Endodermal cell (in vitro differentiated cells): ENCODE measurements around the gene PHLDA1. TPM values are rescaled to one million over a fixed set of nuclear protein-coding genes. Genes with fewer than 3 reads are reported as not detected.

ENCODE experiments used
- DNase-seq: peaks from one replicate; pipeline ENCODE4 v3.0.0-alpha.2; 2017
- H3K27ac ChIP-seq: 2 replicates; pipeline ENCODE4 v1.5.1; 2013; ENCODE audit warnings: mild to moderate bottlenecking, low read depth, low read length, moderate library complexity
- H3K27me3 ChIP-seq: 2 replicates; pipeline ENCODE4 v1.6.1; 2013; ENCODE audit warnings: mild to moderate bottlenecking, low read length, moderate library complexity; ENCODE audit not compliant: insufficient read depth, control insufficient read depth, poor library complexity, severe bottlenecking
- H3K36me3 ChIP-seq: 2 replicates; pipeline ENCODE4 v1.7.0; 2013; ENCODE audit warnings: mild to moderate bottlenecking, low read length, moderate library complexity; ENCODE audit not compliant: control insufficient read depth, insufficient read depth
- H3K4me1 ChIP-seq: one replicate; pipeline ENCODE4 v1.7.0; 2013; ENCODE audit warnings: low read length; ENCODE audit not compliant: control insufficient read depth, insufficient read depth
- H3K4me3 ChIP-seq: 2 replicates; pipeline ENCODE4 v1.5.1; 2013; ENCODE audit warnings: mild to moderate bottlenecking, low read length, moderate library complexity
- H3K9ac ChIP-seq: 2 replicates; pipeline ENCODE4 v1.6.1; 2013; ENCODE audit warnings: mild to moderate bottlenecking, low read length, moderate library complexity; ENCODE audit not compliant: poor library complexity, severe bottlenecking; ENCODE audit errors: extremely low read depth
- H3K9me3 ChIP-seq: 2 replicates; pipeline ENCODE4 v1.6.1; 2013; ENCODE audit warnings: mild to moderate bottlenecking, low read length, moderate library complexity; ENCODE audit not compliant: control insufficient read depth
- H3K27ac Mint-ChIP-seq: 2 replicates; pipeline ENCODE4 v1.8.0; 2020; ENCODE audit warnings: mixed read lengths
- H3K27me3 Mint-ChIP-seq: 2 replicates; pipeline ENCODE4 v1.8.0; 2021; ENCODE audit warnings: mild to moderate bottlenecking, mixed read lengths; ENCODE audit not compliant: insufficient read depth
- H3K36me3 Mint-ChIP-seq: 2 replicates; pipeline ENCODE4 v1.8.0; 2020; ENCODE audit warnings: low read depth, mixed read lengths
- H3K4me1 Mint-ChIP-seq: 2 replicates; pipeline ENCODE4 v1.8.0; 2020; ENCODE audit warnings: mixed read lengths
- H3K4me3 Mint-ChIP-seq: 2 replicates; pipeline ENCODE4 v1.8.0; 2020; ENCODE audit warnings: mild to moderate bottlenecking, moderate library complexity, mixed read lengths
- H3K9me3 Mint-ChIP-seq: 2 replicates; pipeline ENCODE4 v1.8.0; 2020; ENCODE audit warnings: mild to moderate bottlenecking, mixed read lengths
- WGBS, 2 experiments: methylation state at CpG; one replicate each; pipeline versions ENCODE4 v1.1.5 to v1.1.7; 2013; ENCODE audit warnings: missing lambda C conversion rate in 2 of 2, mixed read lengths in 1 of 2; ENCODE audit not compliant: insufficient coverage in 1 of 2, insufficient read length in 1 of 2; 5-methylcytosine and 5-hydroxymethylcytosine counted together
- total RNA-seq, 2 donors: library from RNA; stranded (reverse); fragmentation: NEBNext Ultra II Directional in 1 of 2; extraction: Animal tissue kit (Norgen Biotek cat#: 25700) in 1 of 2; gene quantifications; 2 replicates in 1 of 2; 3 replicates in 1 of 2; pipeline ENCODE4 v1.2.1, GENCODE V29; 2021
- TF ChIP-seq, protein P1 (sequence below): fragments of 200-600 bp; sonication (generic); conservative IDR thresholded peaks from 2 replicates; pipeline ENCODE4 v1.5.0; 2021; ENCODE audit warnings: antibody characterized with exemption, mild to moderate bottlenecking

PHLDA1 gene
- total RNA-seq, 2 donors from 2014 or later: 3.7 to 16.2 TPM

DNA sequence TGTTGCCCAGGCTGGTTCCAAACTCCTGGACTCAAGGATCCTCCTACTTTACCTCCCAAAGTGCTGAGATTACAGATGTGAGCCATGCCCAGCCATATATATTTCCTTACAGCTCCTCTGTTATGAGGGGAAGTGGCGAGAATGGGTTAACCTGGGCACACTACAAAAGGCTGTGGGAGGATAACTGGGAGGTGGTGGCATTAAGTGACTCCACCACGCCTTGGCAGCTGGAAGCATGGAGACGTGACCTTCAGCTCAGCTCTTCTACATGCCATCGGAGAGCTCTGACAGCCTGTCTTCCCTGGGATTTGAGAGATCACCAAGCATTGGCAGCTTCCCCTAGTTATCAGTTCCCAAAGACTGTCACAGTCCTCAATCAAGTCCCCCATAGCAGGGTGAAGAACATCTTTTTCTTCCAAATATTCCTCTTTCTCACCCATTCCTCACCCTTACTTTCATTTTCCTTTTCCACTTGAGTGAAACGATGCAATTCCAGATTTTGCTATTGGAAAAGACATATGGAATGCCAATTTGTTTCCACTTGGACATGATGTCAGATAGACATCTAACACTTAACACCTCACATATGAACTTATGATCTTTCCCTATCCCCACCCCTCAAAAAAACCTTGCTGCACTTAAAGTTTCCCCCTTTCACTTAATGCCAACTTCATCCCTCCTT, 48.5 kb downstream of the PHLDA1 start:
- Mint-ChIP-seq H3K4me1 (peaks cover 15% of the 10 kb centered on the region), H3K36me3 (no peaks in the 10 kb centered on the region), H3K9me3 (peaks cover 7% of the 10 kb centered on the region), H3K27me3 (no peaks in the 10 kb centered on the region), H3K4me3 (no peak overlapping the region), H3K27ac (no peak overlapping the region)
- TF ChIP-seq, protein P1, sequence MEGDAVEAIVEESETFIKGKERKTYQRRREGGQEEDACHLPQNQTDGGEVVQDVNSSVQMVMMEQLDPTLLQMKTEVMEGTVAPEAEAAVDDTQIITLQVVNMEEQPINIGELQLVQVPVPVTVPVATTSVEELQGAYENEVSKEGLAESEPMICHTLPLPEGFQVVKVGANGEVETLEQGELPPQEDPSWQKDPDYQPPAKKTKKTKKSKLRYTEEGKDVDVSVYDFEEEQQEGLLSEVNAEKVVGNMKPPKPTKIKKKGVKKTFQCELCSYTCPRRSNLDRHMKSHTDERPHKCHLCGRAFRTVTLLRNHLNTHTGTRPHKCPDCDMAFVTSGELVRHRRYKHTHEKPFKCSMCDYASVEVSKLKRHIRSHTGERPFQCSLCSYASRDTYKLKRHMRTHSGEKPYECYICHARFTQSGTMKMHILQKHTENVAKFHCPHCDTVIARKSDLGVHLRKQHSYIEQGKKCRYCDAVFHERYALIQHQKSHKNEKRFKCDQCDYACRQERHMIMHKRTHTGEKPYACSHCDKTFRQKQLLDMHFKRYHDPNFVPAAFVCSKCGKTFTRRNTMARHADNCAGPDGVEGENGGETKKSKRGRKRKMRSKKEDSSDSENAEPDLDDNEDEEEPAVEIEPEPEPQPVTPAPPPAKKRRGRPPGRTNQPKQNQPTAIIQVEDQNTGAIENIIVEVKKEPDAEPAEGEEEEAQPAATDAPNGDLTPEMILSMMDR: no peak
- no peak for DNase-seq
- Histone ChIP-seq H3K27ac (no peak overlapping the region), H3K4me3 (no peak overlapping the region), H3K4me1 (peaks cover 2% of the 10 kb centered on the region), H3K27me3 (no peaks in the 10 kb centered on the region), H3K9me3 (no peaks in the 10 kb centered on the region), H3K9ac (no peak overlapping the region), H3K36me3 (no peaks in the 10 kb centered on the region)
- 87 to 88% methylated on average over 4 to 5 of the region's 5 CpGs for WGBS, 2 experiments

DNA sequence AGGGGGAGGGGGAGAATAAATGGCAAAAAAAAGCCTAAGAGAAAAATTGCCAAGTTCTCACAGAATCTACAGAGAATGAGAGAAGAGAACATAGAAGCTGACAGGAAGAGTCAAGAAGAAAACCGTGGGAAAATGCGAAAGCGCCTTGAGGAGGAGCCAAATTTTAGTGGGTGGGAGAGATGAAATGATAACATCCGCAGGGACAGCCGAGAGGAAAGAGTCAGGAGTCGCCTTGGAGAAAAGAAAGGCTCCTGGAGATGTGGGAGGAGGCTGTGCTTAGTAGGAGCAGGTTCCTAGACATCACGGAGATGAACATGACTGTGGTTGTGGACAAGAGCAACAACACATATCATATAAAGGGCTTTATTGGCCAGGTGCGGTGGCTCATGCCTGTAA, 49.4 kb downstream of the PHLDA1 start:
- peaks cover 20% of the 10 kb centered on the region for H3K4me1 Mint-ChIP-seq
- H3K27me3 Mint-ChIP-seq: no peaks in the 10 kb centered on the region
- Histone ChIP-seq H3K4me1 (peaks cover 7% of the 10 kb centered on the region), H3K9ac (no peak overlapping the region), H3K27me3 (no peaks in the 10 kb centered on the region), H3K4me3 (no peak overlapping the region), H3K9me3 (no peaks in the 10 kb centered on the region), H3K27ac (no peak overlapping the region), H3K36me3 (no peaks in the 10 kb centered on the region)
- no peaks in the 10 kb centered on the region for H3K36me3 Mint-ChIP-seq
- H3K27ac Mint-ChIP-seq: no peak overlapping the region
- DNase-seq: no peak
- 87 to 90% methylated on average over 5 to 8 of the region's 8 CpGs for WGBS, 2 experiments
- H3K9me3 Mint-ChIP-seq: no peaks in the 10 kb centered on the region
- H3K4me3 Mint-ChIP-seq: no peak overlapping the region
- TF ChIP-seq, protein P1: no peak

GRCh38 chr12:75981247-75982168, 50.1 kb downstream of the PHLDA1 start:
- 93 to 94% methylated on average over 4 to 10 of the region's 10 CpGs for WGBS, 2 experiments
- DNase-seq: no peak
- TF ChIP-seq, protein P1: no peak
- Mint-ChIP-seq H3K36me3 (no peaks in the 10 kb centered on the region), H3K27ac (no peak overlapping the region), H3K9me3 (no peaks in the 10 kb centered on the region), H3K27me3 (no peaks in the 10 kb centered on the region), H3K4me1 (peaks cover 20% of the 10 kb centered on the region), H3K4me3 (no peak overlapping the region)
- no peaks in the 10 kb centered on the region for H3K9me3 ChIP-seq
- H3K27me3 ChIP-seq: no peaks in the 10 kb centered on the region
- H3K4me1 ChIP-seq: peaks cover 7% of the 10 kb centered on the region
- no peak overlapping the region for H3K4me3 ChIP-seq
- no peak overlapping the region for H3K9ac ChIP-seq
- no peak overlapping the region for H3K27ac ChIP-seq
- no peaks in the 10 kb centered on the region for H3K36me3 ChIP-seq
